Breast epithelium (tissue), 3 donors: Measurements from ENCODE around the gene RTN4RL1.

ENCODE experiments used
- CTCF ChIP-seq, 3 donors: fragments of 450-650 bp; IDR thresholded peaks; one replicate each; pipeline ENCODE4 v1.5.1; 2016 to 2017; ENCODE audit warnings: antibody characterized with exemption in 3 of 3, mild to moderate bottlenecking in 3 of 3, moderate library complexity in 3 of 3
- POLR2A ChIP-seq: fragments of 450-650 bp; IDR thresholded peaks from one replicate; pipeline ENCODE4 v1.6.1; 2016; ENCODE audit warnings: antibody characterized with exemption, mild to moderate bottlenecking, moderate library complexity

DNA sequence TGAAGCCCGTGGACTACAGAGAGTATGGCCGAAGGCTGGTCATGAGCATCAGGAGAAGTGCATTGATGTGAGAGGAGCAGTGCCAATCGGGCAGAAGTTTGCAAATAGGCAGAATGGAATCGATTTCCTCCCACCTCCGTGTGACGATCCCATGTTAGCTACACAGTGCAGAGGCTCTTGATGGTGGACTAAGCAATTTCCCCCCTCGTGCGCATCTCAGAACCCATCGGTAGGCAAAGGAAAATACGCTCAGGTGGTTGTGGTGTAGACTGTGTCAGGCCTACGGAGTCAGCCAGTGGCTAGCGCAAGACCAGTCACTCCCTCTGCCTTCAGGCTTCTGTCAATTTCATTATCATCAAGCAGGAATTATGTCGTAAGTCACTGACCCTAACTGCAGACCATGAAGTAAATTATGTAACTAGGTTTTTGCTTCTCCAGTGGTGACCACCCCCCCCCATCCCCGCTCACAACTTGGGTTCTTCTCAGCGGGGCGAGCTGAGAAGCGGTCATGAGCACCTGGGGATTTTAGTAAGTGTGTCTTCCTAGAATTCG is 128.0 kb downstream of the RTN4RL1 start:
- TF ChIP-seq CTCF (IDR thresholded peaks at IDR 0.05) (no peak), POLR2A (no peak)
